HEK293 (cell line): ENCODE results near the gene OLA1.
A peak's percentile ranks its signal among the peaks of the same experiment; 100 is the strongest.
"Not testable (repeated sequence)": the region's sequence is repeated elsewhere in the genome, so short reads cannot be mapped to it uniquely, and the experiment has no call there.

Experiments
- CTCF ChIA-PET: fragments of 350-600 bp; formaldehyde crosslinking; extraction: SDS; loops from one replicate; lab custom pipeline; 2021; ENCODE audit warnings: antibody characterized with exemption; lab: Yijun Ruan, JAX
- POLR2A ChIA-PET: fragments of 300-600 bp; formaldehyde crosslinking; extraction: SDS; loops from one replicate; lab custom pipeline; 2020; ENCODE audit warnings: antibody characterized with exemption, inconsistent platforms; lab: Yijun Ruan, JAX
- H3K27ac ChIP-seq: fragments of 200-500 bp; sonication (Bioruptor generic); 2 replicates; pipeline ENCODE4 v1.5.1; 2014; ENCODE audit warnings: low read depth, low read length, control low read depth, inconsistent platforms; ENCODE audit errors: extremely low read depth
- H3K36me3 ChIP-seq, 2 experiments: fragments of 200-500 bp in 1 of 2; sonication (Bioruptor generic) in 1 of 2; 1 replicate in 1 of 2; 2 replicates in 1 of 2; pipeline ENCODE4 v1.5.1; 2014 to 2017; ENCODE audit warnings: inconsistent platforms in 2 of 2, low read length in 2 of 2; ENCODE audit not compliant: control insufficient read depth in 2 of 2, insufficient read depth in 1 of 2
- H3K4me1 ChIP-seq: fragments of 200-500 bp; sonication (Bioruptor generic); 2 replicates; pipeline ENCODE4 v1.5.1; 2014; ENCODE audit warnings: mild to moderate bottlenecking, low read length, inconsistent platforms; ENCODE audit not compliant: control insufficient read depth, insufficient read depth
- H3K4me3 ChIP-seq: 2 replicates; pipeline ENCODE4 v1.5.1; 2011; ENCODE audit warnings: low read depth, mild to moderate bottlenecking, control low read depth, low read length, moderate library complexity
- H3K9me3 ChIP-seq: fragments of 200-500 bp; sonication (Bioruptor generic); 2 replicates; pipeline ENCODE4 v1.5.1; 2014; ENCODE audit warnings: low read depth, low read length, inconsistent platforms; ENCODE audit not compliant: control insufficient read depth, insufficient read depth
- GFI1B ChIP-seq: fragments of 450-650 bp; formaldehyde crosslinking; IDR thresholded peaks from 2 replicates; pipeline ENCODE4 v1.5.1; 2016; ENCODE audit warnings: missing biosample characterization, missing genetic modification characterization
- GLIS1 ChIP-seq: fragments of 450-650 bp; formaldehyde crosslinking; IDR thresholded peaks from 2 replicates; pipeline ENCODE4 v1.5.1; 2016; ENCODE audit warnings: missing biosample characterization, missing genetic modification characterization
- HOXA7 ChIP-seq: sonication (generic); formaldehyde crosslinking; IDR thresholded peaks from 2 replicates; pipeline ENCODE4 v1.8.1; 2022; ENCODE audit warnings: missing genetic modification reagents, borderline replicate concordance
- IKZF3 ChIP-seq: fragments of 450-650 bp; IDR thresholded peaks from 2 replicates; pipeline ENCODE4 v1.5.0; 2018; ENCODE audit warnings: missing biosample characterization, mild to moderate bottlenecking, missing genetic modification characterization, moderate library complexity
- OSR2 ChIP-seq: fragments of 450-650 bp; formaldehyde crosslinking; IDR thresholded peaks from 2 replicates; pipeline ENCODE4 v1.5.1; 2016; ENCODE audit warnings: missing biosample characterization, missing genetic modification characterization
- REPIN1 ChIP-seq: fragments of 450-650 bp; formaldehyde crosslinking; IDR thresholded peaks from 2 replicates; pipeline ENCODE4 v1.5.1; 2017; ENCODE audit warnings: missing biosample characterization, missing genetic modification characterization, low read depth
- SP3 ChIP-seq: fragments of 450-650 bp; formaldehyde crosslinking; IDR thresholded peaks from 2 replicates; pipeline ENCODE4 v1.5.1; 2016; ENCODE audit warnings: missing biosample characterization, missing genetic modification characterization
- TSHZ1 ChIP-seq: fragments of 450-650 bp; formaldehyde crosslinking; IDR thresholded peaks from 2 replicates; pipeline ENCODE4 v1.5.1; 2016; ENCODE audit warnings: missing biosample characterization, missing genetic modification characterization, borderline replicate concordance
- ZBTB17 ChIP-seq: fragments of 450-650 bp; formaldehyde crosslinking; IDR thresholded peaks from 2 replicates; pipeline ENCODE4 v1.5.1; 2016; ENCODE audit warnings: missing biosample characterization, missing genetic modification characterization
- ZFP37 ChIP-seq: fragments of 450-650 bp; formaldehyde crosslinking; IDR thresholded peaks from 2 replicates; pipeline ENCODE4 v1.5.1; 2016; ENCODE audit warnings: missing biosample characterization, missing genetic modification characterization
- ZFP69B ChIP-seq: fragments of 450-650 bp; formaldehyde crosslinking; IDR thresholded peaks from 2 replicates; pipeline ENCODE4 v1.5.1; 2016; ENCODE audit warnings: missing biosample characterization, missing genetic modification characterization
- ZIC2 ChIP-seq: fragments of 450-650 bp; formaldehyde crosslinking; IDR thresholded peaks from 2 replicates; pipeline ENCODE4 v1.5.1; 2016; ENCODE audit warnings: missing biosample characterization, missing genetic modification characterization
- ZNF112 ChIP-seq: fragments of 450-650 bp; formaldehyde crosslinking; IDR thresholded peaks from 2 replicates; pipeline ENCODE4 v1.5.0; 2017; ENCODE audit warnings: missing biosample characterization, missing genetic modification characterization
- ZNF121 ChIP-seq: fragments of 450-650 bp; formaldehyde crosslinking; IDR thresholded peaks from 2 replicates; pipeline ENCODE4 v1.5.1; 2016; ENCODE audit warnings: missing biosample characterization, missing genetic modification characterization
- ZNF146 ChIP-seq: fragments of 450-650 bp; formaldehyde crosslinking; IDR thresholded peaks from 2 replicates; pipeline ENCODE4 v1.5.1; 2016; ENCODE audit warnings: missing biosample characterization, missing genetic modification characterization
- ZNF155 ChIP-seq: fragments of 450-650 bp; formaldehyde crosslinking; IDR thresholded peaks from 2 replicates; pipeline ENCODE4 v1.5.1; 2016; ENCODE audit warnings: missing biosample characterization, missing genetic modification characterization
- ZNF16 ChIP-seq: fragments of 450-650 bp; formaldehyde crosslinking; IDR thresholded peaks from 2 replicates; pipeline ENCODE4 v1.5.1; 2016; ENCODE audit warnings: low read depth, missing biosample characterization, missing genetic modification characterization
- ZNF19 ChIP-seq: fragments of 450-650 bp; formaldehyde crosslinking; IDR thresholded peaks from 2 replicates; pipeline ENCODE4; 2016; ENCODE audit warnings: missing biosample characterization, missing genetic modification characterization, low read depth
- ZNF341 ChIP-seq: fragments of 450-650 bp; formaldehyde crosslinking; IDR thresholded peaks from 2 replicates; pipeline ENCODE4; 2016; ENCODE audit warnings: low read depth, missing biosample characterization, missing genetic modification characterization
- ZNF623 ChIP-seq: fragments of 450-650 bp; formaldehyde crosslinking; IDR thresholded peaks from 2 replicates; pipeline ENCODE4 v1.5.1; 2016; ENCODE audit warnings: missing biosample characterization, missing genetic modification characterization
- ZNF629 ChIP-seq: fragments of 450-650 bp; formaldehyde crosslinking; IDR thresholded peaks from 2 replicates; pipeline ENCODE4 v1.5.1; 2017; ENCODE audit warnings: missing biosample characterization, missing genetic modification characterization
- ZXDB ChIP-seq: fragments of 450-650 bp; formaldehyde crosslinking; IDR thresholded peaks from 2 replicates; pipeline ENCODE4 v1.5.1; 2016; ENCODE audit warnings: missing biosample characterization, missing genetic modification characterization

Gene OLA1

GRCh38 chr2:174246944-174247381 is 1.4 kb downstream of the OLA1 start (continued):
- TF ChIP-seq TSHZ1: no peak
- TF ChIP-seq ZIC2 (tag by site-specific recombination): no peak
- TF ChIP-seq ZNF146 (tag by site-specific recombination): no peak
- TF ChIP-seq, all 188 proteins: peak for 1

GRCh38 chr2:174245628-174246027 is 2.7 kb downstream of the OLA1 start:
- H3K4me3 ChIP-seq, H3K9me3 ChIP-seq, H3K27ac ChIP-seq, H3K4me1 ChIP-seq: not testable (repeated sequence)
- TF ChIP-seq ZNF341 (tag by site-specific recombination) (peak; percentile 57), ZBTB17 (0 out of 2 replicates have a peak, but pooled peaks have one; percentile 13), ZNF121 (peak; percentile 84), GLIS1 (tag by site-specific recombination) (peak; percentile 84), ZNF629 (tag by site-specific recombination) (peak; percentile 19; the same call in 1 of the 2 replicates)
- ChIA-PET POLR2A (interaction anchor here (1.5 kb wide), 1 partner anchor 9 kb away, joined by 5 read pairs; no protein-coding TSS in a partner anchor), CTCF (interaction anchor here (0.5 kb wide), 1 partner anchor 781 kb away, joined by 3 read pairs; no protein-coding TSS in a partner anchor)
- peaks cover 5 to 42% of the 10 kb centered on the region in 2 experiments; a peak in 2 of 3 replicates for H3K36me3 ChIP-seq

GRCh38 chr2:174245065-174245464 is 3.3 kb downstream of the OLA1 start:
- ChIA-PET CTCF (no interaction called here), POLR2A (interaction anchor here (1.5 kb wide), 1 partner anchor 9 kb away, joined by 5 read pairs; no protein-coding TSS in a partner anchor)
- Histone ChIP-seq H3K36me3 (peaks cover 5 to 42% of the 10 kb centered on the region in 2 experiments; a peak in 2 of 3 replicates), H3K4me1 (peaks cover 6% of the 10 kb centered on the region; the same call in 1 of the 2 replicates), H3K4me3 (no peak overlapping the region), H3K9me3 (no peaks in the 10 kb centered on the region), H3K27ac (no peak overlapping the region)
- TF ChIP-seq ZXDB (tag by site-specific recombination) (no peak), ZIC2 (tag by site-specific recombination) (peak; percentile 28; the same call in 1 of the 2 replicates), GFI1B (tag by site-specific recombination) (peak; percentile 64; the same call in 1 of the 2 replicates), REPIN1 (no peak), ZFP37 (tag by site-specific recombination) (no peak), IKZF3 (tag by site-specific recombination) (0 out of 2 replicates have a peak, but pooled peaks have one; percentile 29)

GRCh38 chr2:174243812-174244211 is 4.5 kb downstream of the OLA1 start:
- Histone ChIP-seq H3K27ac (no peak overlapping the region), H3K4me3 (no peak overlapping the region), H3K9me3 (no peaks in the 10 kb centered on the region), H3K4me1 (peaks cover 6% of the 10 kb centered on the region; the same call in 1 of the 2 replicates), H3K36me3 (peaks cover 5 to 42% of the 10 kb centered on the region in 2 experiments; a peak in 2 of 3 replicates)
- ChIA-PET CTCF (no interaction called here), POLR2A (no interaction called here)
- no peak for TF ChIP-seq SP3 (tag by site-specific recombination)
- no peak for TF ChIP-seq ZNF623
- no peak for TF ChIP-seq ZFP69B
- no peak for TF ChIP-seq HOXA7 (CRISPR knock-in tag)
- TF ChIP-seq ZNF112 (tag by site-specific recombination): no peak
- TF ChIP-seq ZNF19 (tag by site-specific recombination): no peak
- TF ChIP-seq ZNF155 (tag by site-specific recombination): no peak
- no peak for TF ChIP-seq ZNF16 (tag by site-specific recombination)
- TF ChIP-seq OSR2: no peak
